Measurements from ENCODE around the gene ACOX3.

Gene ACOX3

DNA sequence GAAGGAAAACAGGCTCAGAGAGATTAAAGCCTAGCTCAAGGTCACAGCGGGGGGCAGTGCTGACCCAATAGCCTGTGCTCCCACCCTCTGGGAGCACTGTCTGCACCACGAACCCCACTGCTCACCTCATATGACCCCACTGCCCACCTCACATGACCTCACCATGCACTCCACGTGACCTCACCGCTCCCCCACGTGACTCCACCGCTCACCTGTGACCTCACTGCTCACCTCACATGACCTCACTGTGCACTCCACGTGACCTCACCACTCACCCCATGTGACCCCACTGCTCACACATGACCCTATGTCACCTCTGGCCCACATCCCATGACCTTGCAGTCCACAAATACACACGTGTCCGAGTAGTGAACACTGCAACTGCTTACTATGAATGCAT is 55.4 kb downstream of the ACOX3 start:
- DNase-seq, result no peak

DNA sequence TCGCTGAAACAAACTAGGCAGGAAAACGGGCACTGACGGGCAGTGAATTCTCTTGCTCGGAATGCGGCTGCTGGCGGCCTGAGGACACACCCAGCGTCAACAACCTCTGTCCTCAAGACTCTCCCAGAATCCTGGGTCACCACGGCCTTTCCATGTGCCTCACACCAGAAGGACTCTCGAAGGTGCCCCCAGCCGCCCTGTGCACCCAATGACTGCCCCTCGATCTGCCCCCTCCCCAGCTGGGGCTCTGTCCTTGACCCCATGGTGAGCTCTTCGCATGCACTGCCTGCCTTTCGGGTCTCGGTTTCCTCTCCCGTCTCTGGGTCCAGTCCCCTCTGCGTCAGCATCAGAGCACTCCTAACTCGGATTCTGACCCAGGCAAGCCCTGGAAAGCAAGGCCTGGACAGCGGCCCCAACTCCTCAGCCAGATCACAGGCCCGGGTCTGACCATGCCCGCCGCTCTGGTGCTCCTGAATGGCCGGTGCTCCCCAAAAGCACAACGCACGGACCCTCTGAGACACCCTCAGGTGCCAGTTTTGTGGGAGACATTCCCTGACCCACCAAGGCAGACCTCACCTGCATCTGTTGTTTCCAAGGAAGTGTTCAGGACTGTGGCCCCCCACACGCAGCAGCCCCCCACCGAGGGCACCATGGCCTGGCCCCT is 56.0 kb downstream of the ACOX3 start:
- no peak for DNase-seq

DNA sequence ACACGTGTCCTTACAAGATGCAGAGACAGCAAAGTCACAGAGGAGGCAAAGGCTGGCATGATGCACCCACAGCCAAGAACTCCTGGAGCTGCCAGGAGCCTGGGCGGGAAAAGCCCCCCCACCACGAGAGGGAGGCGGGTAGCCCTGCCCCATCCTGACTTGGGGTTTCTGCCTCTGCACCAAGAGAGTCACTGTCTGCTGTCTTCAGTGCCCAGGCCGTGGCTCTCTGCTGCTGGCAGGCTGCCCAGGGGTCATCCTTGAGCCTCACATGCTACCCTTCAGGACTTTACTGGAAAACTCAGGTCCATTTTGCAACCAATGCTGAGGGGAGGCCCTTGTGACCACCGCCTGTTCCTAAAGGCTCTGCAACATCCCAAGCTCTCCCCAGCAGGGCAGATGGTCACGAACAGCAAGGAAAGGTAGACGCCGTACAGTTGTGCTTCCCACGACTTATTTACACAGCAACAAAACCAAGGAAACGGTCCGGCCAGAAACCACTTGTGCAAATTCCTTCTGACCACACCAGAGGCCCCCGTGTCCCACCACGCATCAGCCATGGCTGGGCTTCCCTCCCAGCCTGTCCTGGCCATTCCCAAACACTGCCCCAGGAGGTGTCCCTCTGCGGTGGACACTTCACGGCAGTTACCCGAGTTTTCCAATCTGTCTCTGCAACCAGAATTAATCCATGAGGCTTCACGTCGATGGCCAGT is 56.9 kb downstream of the ACOX3 start:
- no peak for DNase-seq

DNA sequence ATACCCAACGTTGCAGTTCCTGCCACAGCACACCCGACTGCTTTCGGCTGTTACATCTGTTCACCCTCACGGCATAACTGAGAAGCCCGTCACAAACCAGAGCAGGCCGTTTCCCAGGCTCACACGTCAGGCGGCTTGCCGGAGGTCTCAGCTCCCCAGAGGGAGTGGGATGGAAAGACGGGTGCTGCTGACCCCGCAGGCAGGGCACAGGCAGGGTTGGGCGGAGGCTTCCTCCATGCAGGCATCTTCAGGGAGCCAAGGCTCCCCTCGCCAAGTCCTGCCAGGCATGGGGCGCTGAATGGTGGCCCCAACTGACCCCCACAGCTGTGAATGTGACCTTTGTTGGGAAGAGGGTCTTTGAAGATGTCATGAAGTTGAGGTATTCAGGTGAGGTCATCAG is 57.5 kb downstream of the ACOX3 start:
- DNase-seq, result no peak

DNA sequence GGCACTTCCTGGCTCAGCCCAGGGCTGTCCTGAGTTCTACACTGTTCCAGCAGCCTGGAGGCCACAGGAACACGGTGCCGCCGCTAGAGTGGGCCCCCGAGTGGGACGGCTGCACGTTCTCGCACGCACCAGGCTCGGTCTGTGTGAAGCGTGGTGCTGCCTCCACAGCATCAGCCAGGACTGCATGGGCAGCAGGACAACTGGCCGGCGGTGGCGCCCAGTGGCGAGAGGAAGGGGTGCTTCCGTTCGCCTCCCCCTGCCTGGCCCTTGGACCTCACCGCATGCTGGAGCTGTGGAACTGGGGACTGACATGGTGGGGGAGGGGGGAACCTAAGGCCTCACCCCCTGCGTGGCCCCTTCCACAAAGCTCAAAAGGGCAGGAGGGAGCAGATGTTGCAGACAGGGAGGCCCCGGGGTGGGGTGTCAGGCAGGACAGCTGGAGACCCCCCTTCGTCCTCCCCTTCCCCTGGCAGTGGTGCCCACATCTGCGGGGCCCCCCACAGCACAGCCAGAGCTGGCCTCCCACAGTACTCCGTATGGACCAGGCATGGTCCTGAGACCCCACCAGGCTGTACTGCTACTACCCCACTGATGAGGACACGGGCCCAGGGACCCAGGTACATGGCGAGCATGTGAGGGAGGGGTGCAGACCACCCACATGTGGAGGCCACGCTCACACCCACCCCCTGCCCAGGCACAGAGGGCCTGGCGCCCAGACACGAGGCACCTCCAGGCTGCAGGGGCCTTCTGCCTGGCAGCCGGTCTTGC is 58.5 kb downstream of the ACOX3 start:
- DNase-seq, result no peak

DNA sequence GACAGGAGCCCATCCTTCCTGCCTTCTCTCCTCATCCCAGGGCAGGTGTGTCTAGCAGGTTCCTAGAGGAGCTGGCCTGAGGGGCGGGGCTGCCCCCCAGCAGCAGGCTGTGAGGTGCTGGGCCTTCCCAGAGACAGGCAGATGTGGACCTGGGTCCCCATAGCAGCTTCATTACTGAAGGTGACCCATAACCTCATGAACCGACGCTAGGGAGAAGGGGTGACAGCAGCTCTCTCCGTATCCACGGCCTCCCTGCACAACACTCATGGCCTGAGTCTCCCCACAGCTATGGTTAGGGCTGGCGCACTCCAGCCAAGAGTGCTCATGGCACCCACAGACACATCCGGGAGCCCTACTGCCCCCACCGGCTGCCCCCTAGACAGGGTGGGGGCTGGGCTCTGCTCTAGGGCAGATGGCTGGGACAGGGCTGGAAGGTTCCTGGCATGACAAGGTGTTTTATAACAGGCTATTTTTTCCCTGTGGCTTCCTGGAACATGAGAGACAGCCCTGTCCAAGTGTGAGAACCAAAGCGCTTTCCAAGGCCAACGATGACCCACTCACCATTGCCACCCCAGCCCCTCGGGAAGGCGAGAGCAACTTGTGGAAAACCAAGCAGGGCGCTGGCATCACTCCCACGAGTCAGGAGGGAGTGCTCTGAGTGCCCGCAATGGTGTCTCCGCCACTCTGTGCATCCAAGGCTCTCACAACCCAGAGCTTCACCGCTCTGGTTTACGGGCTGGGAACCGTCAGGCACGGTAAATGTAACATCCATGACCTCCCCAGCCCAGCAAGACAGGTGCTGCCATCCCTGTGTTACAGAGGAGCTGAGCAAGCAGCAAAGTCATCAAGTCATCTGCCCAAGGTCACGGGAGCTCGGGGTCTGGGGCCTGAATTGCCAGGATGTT is 59.8 kb downstream of the ACOX3 start:
- DNase-seq, result no peak

DNA sequence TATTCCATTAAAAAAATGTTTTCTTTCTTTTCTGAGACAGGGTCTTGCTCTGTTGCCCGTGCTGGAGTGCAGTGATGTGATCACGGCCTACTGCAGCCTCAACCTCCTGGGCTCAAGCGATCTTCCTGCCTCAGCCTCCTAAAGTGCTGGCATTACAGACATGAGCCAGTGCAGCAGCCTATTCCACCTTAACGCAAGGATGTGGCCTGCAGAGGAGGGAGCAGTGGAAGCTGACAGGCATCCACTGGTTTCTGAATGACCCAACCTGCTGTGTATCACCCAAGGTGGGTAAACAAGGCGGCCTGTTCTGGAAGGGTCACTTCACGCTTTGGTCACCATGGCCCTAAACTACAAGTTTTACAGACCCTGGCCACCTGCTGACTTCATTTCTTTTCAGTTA is 60.8 kb downstream of the ACOX3 start:
- DNase-seq, result no peak

DNA sequence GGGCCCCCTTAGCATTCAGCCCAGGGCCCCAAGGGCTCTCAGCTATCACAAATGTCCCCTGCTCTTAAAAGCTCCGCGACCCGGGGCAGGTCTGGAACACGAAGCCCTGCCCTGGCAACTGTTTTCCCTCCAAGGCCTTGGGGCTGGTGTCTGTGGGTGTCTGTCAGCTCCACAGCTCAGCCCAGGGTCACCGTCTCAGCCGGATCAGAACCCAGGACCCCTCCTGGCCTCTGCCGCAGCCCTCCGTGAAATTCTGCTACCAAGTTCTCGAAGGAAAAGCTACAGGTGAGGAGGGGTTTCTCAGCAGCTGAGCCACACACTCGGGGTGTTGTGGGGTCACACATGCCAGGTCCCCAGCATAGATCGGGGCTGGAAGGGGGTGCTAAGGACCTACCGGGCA is 61.2 kb downstream of the ACOX3 start:
- no peak for DNase-seq

DNA sequence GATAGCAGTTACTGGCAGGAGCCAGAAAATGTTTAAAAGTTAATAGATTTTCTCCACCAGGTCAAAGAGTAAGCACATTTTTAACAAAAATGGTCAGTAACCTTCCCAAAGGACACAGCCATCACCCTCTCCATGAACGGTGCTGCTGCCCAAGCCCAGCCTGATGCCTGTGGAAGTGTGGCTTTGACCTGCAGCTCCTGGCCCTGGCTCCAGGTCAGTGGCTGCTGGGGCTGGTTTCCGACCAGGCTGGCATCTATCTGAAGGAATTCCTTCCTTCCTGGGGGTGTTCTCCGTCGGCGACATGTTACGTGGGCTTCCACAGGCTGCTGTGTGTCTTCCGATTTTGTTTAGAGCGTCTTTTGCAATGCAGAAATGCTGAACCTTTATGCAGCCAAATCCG is 61.7 kb downstream of the ACOX3 start:
- DNase-seq, result no peak

DNA sequence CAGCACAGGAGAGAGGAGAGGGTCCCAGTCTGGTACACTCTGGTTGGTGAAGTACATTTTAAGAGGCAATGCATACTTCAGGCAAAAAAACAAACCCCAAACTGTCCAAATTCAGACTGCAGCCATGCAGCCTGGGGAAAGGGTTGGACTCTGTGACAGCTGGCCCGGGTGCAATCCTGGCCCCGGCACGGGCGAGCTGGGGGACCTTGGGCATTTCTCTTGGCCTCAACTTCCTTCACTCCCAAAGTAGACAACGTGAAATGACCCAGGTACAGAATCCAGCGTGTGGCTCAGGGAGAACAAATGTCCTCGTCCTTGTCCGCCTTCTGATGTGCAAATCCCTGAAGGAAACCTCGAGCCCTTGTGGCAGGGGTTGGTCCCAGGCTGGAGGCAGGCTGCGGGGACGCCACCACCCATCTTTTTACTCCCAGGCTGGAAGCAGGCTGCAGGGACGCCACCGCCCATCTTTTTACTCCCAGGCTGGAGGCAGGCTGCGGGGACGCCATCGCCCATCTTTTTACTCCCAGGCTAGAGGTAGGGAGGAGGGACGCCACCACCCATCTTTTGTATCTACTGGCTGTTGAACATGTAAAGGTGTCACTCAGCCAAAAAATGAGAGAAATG is 62.3 kb downstream of the ACOX3 start:
- DNase-seq, result no peak

DNA sequence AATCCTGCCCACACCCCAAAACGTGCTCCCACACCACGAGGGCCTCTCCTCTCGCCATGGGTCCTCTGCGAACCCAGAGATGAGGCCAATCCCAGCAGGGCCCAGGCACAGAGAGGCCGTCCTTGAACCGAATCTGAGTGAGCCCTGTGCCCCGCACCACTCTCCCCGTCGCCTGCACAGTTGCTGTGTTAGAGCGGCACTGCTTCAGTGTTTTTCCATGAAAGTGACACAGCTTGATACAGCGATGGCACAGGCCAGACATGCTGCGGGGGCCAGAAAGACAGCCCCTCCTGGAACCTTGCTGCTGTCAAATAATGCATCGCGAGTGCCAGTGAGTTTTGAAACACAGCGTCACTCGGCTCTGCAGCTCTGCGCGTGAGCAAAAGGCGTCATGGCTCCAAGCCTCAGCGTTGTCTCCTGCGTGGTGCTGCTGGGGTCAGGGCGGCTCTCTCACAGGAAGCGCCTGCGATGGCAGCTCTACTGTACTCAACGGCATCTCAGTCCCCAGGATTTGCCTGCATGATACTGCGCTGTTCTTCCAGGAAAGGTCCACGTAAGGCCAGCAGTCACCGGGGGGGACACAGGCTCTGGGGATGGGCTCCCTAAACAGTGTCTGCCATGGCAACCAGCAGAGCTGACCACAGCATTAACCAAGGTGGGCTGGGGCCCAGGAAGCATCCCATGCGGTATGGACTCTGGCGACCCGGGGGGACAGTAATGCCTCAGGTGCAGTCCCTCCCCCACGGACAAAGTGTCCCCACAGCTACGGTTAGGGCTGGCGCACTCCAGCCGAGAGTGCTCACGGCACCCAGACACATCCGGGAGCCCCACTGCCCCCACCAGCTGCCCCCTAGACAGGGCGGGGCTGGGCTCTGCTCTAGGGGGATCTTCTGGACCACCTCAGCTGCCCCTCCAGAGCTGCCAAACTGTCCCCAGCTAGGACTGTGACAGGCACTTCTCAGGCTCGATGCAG is 63.1 kb downstream of the ACOX3 start:
- DNase-seq, result no peak

DNA sequence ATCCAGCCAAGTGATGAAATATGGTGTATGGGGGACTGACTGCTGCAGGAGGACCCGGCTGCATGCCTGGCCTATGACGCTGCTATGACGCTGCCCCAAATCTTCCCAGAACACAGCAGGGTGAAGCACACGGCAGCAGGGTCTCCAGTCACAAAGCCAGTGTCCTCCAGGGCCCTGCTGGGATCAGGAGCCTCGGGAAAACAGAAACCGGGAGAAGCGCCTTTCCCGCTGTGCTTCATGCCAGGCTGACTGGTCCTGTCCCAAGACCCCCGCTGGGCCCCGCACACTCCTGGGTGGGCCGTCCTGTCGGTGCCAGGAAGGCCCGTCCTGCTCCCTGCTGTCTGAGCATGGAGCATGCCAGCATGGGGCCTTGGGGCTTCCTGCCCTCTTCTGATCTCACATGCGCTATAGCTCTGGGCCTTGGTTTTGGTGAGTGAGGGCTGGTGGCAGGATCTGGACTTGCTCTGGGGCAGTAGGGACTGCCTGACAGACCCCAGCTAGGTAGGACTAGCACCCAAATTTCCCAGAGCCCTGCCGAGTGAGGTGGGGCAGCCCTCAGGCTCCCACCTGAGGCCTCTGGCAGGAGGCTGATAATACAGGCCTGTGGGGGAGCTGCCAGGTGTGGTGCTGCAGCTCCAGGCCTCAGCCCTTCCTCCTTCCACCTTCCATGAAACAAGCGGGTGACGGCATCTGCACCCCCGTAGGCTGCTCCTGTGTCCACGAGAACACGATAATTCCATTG is 64.0 kb downstream of the ACOX3 start:
- DNase-seq, result no peak

DNA sequence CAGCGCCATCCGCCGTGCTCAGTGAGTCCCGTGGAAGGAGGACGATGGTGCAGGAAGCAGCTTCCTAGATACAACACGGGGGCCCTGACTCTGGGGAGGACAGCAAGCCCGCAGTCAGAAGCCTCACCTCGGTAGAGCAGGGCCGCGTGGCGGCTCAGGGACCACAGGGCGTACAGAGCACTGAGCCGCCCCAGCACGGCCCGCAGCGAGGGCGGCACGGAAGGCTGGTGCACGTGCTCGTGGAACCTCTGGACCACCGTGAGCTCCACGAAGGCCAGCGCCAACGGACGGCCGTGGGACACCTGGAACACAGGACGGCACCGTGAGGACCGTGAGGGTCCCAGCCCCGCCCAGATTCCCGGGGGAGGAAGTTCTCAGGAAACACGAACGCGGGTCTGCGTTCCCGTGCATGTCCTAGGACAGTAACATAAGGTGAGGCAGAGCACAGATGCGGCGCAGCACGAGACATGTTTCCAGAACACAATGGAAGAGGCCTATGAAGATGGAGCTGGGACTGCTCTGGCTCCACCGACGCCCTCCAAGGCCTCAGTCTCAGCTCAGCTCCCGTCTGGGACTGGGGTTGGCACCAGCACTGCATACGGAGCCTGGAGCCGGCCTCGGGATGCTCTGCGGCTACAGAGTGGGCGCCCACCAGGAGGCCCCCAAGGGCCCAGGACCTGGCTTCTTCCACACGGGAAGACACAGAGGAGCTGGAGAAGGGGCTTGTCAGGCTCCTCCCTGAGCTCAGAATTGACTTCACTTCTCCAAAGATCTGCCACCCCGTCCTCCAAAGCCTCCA is 65.5 kb downstream of the ACOX3 start:
- DNase-seq, result no peak

DNA sequence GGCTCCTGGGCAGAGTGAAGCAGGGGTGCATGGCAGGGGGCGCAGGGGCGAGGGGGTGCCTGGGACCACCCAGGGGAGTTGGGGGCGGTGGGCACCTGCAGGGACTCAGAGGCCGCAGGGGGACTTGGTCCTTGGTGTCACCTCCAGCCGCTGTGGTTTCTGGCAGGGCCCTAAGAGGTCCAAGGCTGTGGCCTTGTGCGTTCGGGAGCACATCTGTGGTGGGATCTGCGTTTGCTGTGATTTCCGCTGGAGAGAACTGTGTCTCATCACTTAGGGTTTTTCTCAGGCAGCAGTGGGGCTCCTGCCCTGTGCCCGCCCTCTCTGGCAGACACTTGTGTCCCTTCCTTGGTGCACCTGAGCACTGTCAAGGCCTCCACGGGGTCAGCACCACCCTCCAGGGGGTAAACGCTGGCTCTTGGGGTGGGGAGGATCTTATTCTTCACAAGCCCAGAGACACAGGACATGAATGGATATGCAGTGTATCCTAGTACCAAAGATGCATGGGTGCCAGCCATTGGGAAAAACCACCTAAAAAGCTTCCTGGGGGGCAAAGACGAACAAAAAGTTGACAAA is 66.5 kb downstream of the ACOX3 start:
- DNase-seq, result no peak

DNA sequence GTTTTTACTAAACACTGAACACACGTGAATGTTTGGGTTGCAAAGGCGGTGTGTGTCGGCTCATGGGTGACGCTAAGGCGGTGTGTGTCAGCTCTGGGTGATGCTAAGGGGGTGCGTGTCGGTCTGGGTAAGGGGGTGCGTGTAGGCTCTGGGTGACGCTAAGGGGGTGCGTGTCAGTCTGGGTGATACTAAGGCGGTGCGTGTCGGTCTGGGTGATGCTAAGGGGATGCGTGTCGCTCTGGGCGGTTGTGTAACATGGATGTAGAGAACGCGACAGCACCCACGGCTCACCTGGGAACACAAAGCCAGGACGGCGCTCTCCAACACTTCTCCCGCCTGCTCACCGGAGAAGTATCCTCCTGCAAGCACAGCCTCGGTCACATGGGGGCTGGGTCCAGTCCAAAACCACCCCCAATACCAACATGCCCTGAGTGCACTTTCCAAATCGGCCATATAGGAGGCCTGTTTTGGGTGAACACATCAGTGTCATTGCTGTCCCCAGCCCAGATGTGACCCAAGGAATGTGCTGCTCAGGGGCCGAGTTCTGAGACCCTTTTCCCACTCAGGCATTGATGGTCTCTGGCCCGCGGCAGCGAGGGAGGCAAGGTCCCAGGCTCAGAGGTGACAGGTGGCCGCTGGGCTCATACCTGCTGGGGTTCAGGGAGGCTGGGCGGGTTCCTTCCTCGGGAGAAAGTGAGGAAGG is 67.1 kb downstream of the ACOX3 start:
- DNase-seq, result no peak

DNA sequence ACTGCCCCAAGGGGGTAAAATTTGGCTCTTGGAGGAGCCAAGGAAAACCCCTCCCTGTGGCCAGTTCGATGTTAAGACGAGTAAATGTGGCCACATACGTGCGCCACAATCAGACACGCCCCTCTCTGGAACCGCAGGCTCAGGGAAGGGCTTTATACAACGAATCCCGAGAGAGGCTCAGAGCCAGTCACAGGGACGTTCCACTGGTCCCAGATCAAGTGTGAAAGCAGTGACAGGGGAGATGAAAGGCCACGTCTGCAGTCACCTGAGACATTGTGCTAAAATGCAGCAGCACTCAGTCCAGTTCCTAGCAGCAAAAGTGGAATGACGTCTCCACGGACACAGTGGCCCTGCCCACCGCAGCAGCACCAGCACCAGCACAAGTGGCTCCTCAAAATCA is 68.0 kb downstream of the ACOX3 start:
- no peak for DNase-seq

DNA sequence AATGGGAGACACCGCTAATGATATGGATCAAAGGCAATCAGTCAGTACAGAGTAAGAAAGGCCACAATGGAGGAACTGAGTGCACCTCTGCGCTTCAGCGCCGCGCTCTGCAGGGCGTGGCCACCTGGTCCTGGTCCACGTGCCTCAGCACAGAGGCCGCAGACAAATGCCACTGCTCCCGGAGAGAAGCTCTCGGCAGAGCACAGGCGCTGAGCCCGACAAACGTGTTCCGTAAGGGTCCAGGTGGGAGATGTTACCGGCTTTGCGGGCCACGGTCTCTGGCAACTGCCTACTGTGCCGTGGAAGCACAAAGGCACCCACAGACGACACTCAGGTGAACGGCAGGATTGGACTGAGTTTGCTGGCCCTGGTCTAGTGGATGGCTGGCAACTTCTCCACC is 68.9 kb downstream of the ACOX3 start:
- no peak for DNase-seq

DNA sequence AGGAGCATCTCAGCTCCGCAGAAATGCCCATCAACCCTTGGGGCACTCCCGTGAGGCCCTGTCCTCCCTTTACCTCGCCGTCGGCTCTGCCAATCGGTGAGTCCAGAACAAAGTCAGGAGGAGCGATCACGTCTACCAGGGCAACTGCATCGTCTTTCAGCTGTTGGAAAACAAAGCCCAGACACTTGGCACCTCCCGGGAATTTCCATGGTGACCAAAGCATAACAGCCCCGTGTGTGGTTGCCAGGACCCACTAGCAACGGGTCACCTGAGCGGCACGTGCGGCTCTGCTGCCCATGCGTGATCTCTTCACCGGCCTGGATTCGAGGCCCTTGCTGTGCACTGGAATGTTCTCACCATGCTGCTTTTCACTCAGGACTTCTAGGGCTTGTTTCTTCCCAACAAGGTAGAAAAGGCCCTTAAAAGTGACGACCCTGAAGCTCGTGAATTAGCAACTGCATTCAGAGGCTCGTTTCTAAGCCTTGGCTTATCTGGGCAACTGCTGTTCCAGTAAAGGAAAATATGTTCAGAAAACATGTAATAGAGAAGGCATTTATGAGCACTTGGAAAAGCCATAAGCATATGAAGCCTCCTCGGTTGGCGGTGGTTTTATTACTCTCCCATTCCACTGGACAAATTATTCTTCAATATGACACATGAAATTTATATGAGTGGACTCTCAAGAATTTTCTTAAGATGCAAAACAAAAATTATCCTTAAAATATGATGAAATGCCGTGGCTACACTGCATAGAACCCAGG is 69.5 kb downstream of the ACOX3 start:
- no peak for DNase-seq
